ENCODE results near the gene BCKDHA.

Gene BCKDHA

GRCh38 chr19:41397086-41398049, at the start of gene BCKDHA, which contains the start of gene EXOSC5:
Gene BCKDHA, plus strand, starts transcription at chr19:41397818. Its CDS starts 10 bp downstream, at chr19:41397828.
Gene EXOSC5, minus strand, starts transcription at chr19:41397359. Its CDS starts 31 bp downstream, at chr19:41397328.
- DNase-seq (ENCODE audit: low read depth in 2 of 2), result peak; percentile 99

- DNase-seq (ENCODE audit: low read depth in 2 of 2), result no peak
Observed at GRCh38 chr19:41350735-41351338, 46.8 kb upstream of the BCKDHA start.

- DNase-seq (ENCODE audit: low read depth in 2 of 2), result peak; percentile 63 to 76
Observed at GRCh38 chr19:41351339-41352245, 46.0 kb upstream of the BCKDHA start.

- DNase-seq (ENCODE audit: low read depth in 2 of 2), result no peak
Observed at GRCh38 chr19:41352279-41352608, 45.4 kb upstream of the BCKDHA start.

GRCh38 chr19:41352609-41353465, 44.8 kb upstream of the BCKDHA start:
- DNase-seq (ENCODE audit: low read depth in 2 of 2), result peak; percentile 56 to 69

GRCh38 chr19:41353466-41354342, 43.9 kb upstream of the BCKDHA start, which contains the start of gene TGFB1:
Gene TGFB1, minus strand, starts transcription at chr19:41353922. Its CDS starts 878 bp downstream, at chr19:41353044.
- peak; percentile 82 to 88 for DNase-seq (ENCODE audit: low read depth in 2 of 2)

- no peak for DNase-seq (ENCODE audit: low read depth in 2 of 2)
Observed at GRCh38 chr19:41354343-41354953, 43.2 kb upstream of the BCKDHA start.

GRCh38 chr19:41355035-41355434, 42.6 kb upstream of the BCKDHA start:
- DNase-seq (ENCODE audit: low read depth in 2 of 2), result no peak

- DNase-seq (ENCODE audit: low read depth in 2 of 2), result no peak
Observed at GRCh38 chr19:41355802-41356201, 41.8 kb upstream of the BCKDHA start.

- DNase-seq (ENCODE audit: low read depth in 2 of 2), result no peak
Observed at GRCh38 chr19:41356984-41357739, 40.5 kb upstream of the BCKDHA start.

GRCh38 chr19:41357746-41358145, 39.9 kb upstream of the BCKDHA start:
- no peak for DNase-seq (ENCODE audit: low read depth in 2 of 2)

- DNase-seq (ENCODE audit: low read depth in 2 of 2), result no peak
Observed at GRCh38 chr19:41359741-41360140, 37.9 kb upstream of the BCKDHA start.

GRCh38 chr19:41362143-41362847, 35.3 kb upstream of the BCKDHA start:
- no peak for DNase-seq (ENCODE audit: low read depth in 2 of 2)

GRCh38 chr19:41363371-41363752, 34.3 kb upstream of the BCKDHA start:
- DNase-seq (ENCODE audit: low read depth in 2 of 2), result no peak

GRCh38 chr19:41363753-41364523, 33.7 kb upstream of the BCKDHA start, which contains the start of gene B9D2:
Gene B9D2, minus strand, starts transcription at chr19:41364149. Its CDS starts 630 bp downstream, at chr19:41363519.
- DNase-seq (ENCODE audit: low read depth in 2 of 2), result peak; percentile 95 to 97

GRCh38 chr19:41364524-41365391, 32.9 kb upstream of the BCKDHA start:
- DNase-seq (ENCODE audit: low read depth in 2 of 2), result no peak
